ENCODE measurements around the gene EHD4.

Gene EHD4

DNA sequence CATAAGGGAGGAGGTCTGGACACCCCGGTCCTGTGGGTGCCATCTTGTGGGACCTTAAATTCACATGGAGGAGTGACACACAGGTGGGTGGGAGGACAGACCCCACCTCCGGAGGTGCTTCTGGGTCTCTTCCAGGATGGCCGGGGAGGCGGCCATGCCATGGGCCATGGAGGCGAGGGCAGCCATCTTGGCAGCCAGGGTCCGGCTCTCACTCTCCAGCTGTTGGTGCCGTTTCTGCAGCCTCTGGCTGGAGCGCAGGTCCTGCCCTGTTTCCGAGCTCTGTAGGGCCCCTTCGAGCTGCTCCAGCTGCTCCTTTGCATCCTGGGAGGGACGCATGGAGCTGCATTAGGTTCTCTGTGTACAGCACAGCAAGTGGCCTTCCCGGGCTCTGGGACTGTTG, 97.6 kb downstream of the EHD4 start:
- DNase-seq: no peak

DNA sequence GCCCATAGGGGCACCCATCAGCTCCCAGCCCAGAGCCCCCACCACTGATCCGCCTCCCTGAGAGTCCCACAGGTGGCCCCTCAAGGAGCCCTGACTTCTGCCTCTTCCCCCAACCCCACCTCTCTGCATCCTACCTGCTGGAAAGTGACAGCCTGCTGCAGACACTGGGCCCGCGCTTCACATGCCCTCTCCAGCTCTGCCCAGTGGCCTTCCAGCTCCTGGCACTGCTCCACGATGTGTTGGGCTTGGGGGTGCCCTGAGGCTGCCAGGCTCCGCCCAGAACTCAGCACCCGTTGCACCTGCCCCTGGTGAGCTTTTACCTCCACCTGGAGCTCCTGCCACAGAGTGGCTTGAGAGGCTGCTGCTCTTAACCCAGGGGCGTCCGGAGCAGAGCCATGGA, 98.6 kb downstream of the EHD4 start:
- DNase-seq: no peak

DNA sequence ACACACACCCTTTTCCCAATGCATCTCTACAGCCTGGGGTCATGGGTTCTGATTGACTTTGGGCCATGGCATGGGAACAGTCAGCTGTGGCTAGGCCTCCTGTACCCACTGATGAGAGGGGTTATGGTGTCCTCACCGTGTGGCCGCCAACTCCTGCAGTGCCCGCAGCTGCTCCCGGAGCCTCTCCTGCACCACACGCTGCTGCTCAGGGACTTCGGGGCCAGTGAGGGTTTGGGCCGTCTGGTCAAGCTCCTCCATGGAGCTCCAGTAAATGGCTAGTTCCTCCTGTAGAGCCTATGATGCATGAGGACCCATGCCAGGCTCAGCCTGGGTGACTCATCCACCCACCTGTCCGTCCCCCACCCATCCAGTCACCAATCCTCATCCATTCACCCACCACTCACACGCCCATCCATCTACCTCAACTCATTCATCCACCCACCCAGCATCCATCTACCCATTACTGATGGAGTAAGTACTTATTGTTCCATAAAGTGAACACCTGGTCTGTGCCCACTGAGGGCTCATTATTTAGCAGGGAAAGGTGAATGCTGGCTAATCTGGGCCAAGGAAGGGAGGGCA, 100.1 kb downstream of the EHD4 start:
- DNase-seq: no peak

DNA sequence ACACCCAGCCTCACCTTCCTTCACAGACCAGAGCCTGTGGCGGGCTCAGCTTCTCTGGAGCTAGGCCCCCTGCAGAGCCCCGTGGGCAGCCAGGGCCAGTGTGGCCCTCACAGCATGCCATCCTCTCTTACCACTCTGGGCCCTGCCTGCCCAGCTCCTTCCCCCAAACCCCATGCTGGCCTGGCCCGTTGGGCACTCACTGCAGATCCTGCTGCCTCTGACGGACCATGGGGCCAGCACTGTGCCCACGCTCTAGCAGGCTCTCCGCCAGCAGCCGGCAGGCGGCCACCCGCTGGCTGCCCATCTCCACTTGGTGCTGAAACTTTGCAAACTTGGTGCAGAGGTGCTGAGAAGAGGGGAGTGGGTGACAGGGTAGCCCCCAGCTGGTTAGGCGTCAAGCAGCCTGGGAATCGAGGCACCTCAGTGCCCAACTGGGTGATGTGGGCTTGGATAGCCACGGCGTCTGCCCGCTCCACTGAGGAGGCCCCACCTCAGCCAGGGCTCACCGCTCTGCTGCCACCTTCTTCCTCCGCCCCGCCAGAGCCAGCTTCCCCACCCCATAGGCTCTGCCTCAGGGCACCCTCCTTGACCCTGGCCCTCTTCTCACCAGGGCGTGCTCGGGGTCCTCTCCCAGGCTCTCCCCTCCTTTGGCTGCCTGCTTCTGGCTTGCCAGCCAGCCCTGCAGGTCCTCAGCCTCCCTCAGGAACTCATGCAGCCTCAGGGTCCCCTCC, 101.0 kb downstream of the EHD4 start:
- no peak for DNase-seq

DNA sequence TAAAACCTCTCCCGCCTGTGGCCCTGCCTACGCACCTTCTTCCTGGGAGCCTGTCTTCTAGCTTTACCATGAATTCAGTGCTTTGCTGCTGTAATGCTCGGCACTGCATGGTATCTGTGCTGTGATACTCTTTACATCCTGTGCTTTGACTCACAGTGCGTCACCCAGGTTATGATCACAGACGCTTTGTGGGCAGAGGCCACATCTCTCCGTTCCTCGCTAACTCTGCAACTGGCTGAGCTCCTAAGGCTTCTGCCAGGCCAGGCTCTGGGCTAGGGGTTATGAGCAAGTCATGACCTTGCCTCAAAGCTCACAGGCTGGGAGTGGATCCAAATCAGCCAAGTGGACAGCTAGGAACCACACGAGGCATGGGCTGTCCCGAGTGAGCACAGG, 101.7 kb downstream of the EHD4 start:
- DNase-seq: no peak

DNA sequence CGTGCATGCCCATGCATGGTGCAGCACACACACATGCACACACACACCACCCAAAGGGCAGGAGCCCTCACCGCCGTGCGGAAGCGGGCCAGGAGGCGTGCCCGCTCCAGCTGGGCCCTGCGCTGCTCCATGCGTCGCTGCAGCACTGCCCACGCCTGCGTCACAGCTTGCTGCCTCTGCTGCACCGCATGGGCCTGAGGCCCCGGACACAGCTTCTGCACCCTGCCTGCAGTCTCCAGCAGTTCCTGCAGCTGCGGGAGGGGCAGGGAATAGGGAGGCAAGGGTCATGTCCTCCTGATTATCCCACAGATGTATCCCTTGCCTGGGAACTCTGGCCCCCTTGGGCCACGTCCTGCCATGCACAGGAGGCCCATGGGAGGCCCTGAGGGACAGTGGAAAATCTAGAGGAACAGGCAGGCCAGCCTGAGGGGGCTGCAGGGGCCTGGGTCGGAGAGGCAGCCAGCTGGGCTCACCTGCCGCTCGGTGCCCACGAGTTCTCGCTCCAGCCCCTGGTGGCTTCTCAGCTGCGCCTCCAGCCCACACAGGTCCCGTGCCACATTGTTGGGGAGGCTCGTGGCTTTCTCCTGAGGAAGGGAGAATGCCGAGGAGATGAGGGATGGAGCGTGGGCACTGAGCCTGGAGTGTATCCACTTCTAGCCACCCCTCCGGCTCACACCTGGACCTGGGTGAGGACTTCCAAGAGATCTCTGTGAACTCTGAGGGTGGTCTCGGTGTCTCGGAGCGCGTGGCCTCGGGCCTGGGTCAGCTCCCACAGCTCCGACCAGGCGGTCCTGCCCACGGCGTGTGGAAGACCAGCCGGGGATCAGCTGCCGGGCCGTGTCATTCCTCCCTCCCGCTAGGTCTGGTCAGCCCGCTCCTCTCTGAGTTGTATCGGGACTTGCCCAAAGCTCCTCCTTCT, 102.3 kb downstream of the EHD4 start:
- DNase-seq: no peak

DNA sequence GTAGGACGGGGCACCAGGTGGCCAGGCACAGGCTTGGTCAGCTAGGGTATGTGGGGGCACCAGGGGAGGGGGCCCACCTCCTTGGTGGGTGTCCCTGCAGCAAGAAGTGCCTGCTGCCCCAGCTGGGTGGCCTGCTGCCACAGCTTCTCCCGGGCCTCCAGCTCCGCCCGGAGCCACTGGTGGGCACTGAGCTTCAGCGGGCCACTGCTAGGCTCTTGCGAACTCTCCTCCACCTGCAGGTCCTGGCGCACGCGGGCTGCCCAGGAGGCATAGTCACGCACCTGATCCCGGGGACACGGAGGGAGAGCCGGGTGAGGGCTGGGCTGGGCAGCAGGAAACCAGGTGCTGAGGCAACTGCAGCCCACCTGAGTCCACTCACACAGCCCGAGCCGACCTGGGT, 104.0 kb downstream of the EHD4 start:
- no peak for DNase-seq

DNA sequence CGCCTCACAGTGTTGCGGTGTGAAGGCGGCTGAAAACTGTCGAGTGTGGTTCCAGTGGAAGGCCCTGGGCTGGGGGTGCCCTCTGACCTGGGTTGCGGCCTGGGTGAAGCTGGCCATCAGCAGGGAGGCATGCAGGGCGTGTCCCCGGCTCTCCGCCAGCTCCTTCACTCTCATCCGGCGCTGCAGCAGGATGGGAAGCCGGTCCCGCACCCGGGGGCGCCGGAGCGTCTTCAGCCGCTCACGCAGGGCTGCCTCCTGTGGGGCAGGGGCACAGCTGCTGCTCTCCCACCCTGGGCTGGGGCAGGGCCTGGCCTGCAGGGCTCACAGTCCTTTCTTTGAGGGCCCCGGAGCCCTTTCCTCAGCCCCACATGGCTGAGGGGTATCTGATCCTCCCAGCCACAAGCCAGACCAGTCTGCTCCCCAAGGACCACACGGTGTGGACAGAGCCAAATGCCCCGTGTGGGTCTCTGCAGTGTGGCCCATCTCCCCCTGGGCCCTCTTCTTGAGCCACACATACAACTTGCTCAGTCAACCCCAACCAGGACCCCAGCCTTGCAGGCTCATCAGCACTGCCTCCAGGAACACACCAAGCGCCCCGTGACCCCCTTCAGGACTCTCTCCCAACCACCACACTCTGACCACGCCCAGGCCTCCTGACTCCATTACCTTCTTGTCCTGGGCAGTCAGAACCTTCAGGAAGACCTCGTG, 105.3 kb downstream of the EHD4 start:
- no peak for DNase-seq

DNA sequence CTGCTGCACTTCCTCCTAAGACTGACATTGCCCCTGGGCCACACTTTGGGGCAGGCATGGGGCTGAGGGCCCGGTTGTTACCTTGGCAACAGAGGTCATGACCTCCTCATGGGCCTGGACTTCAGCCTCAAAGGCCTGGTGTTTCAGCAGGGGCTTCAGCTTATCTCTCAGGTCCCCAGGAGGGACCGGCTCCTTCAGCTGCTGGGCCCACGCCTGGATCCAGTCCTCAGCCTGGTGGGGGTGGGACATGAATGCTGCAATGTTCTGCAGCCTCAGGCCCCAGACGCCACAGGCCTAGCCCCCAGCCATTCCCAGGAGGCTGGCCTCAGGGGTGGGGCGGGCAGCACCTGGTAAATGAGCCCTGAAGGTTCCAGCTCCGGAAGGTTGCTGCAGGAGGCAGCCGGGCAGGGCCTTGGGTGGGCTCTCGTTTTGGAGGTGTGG, 106.1 kb downstream of the EHD4 start:
- no peak for DNase-seq

DNA sequence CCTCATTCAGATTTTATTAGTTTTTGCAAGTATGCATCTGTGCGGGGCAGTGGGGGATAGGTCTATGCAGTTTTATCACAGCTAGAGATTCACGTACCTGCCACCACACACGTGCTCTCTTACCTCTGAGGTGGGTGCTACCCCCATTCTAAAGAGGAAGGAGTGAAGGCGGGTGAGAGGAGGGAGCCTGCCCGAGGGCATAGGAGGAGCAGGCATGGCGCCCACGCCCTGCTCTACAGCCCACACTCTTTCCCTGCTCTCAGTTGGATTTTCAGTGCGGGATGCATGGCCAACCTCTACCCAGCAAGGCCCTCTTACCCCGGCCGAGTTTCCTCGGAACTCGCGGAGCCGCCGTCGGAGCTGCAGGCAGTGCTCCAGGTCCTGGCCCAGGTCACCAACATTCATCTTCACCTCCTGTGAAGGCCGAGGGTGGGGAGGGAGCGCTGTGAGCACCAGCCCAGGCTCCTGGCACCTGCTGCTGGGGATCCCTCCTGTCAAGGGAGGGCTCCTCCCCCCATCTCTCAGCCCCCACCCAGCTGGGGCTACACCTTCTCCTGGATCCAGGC, 106.8 kb downstream of the EHD4 start:
- DNase-seq: no peak

DNA sequence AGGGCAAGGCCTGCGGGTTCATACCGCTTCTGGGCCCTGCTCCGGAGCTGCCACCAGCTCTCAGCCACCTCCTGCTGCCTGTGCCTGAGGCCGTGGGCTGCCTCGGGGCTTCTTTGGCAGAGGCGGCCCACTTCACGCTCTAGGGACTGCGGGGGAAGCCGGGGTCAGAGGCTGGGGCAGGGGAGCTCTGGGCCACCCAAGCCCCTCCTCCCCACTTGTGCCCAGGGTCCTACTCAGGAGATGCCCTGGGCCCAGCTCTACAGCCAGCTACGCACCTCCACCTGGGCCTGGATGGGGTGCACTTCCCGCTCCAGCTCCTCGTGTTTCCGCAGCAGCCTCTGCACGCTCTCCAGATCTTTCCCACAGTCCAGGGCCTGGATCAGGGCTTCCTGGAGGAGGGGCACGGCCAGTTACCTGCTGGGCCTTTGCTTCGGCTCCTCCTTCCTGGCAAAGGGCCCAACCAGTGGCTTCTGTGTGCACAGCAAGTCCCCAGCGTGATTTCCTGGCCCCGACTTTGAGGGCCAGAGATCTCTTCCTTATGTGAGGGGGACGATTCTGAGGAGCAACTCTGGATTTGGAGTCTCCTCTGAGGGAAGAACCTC, 109.7 kb downstream of the EHD4 start:
- no peak for DNase-seq

DNA sequence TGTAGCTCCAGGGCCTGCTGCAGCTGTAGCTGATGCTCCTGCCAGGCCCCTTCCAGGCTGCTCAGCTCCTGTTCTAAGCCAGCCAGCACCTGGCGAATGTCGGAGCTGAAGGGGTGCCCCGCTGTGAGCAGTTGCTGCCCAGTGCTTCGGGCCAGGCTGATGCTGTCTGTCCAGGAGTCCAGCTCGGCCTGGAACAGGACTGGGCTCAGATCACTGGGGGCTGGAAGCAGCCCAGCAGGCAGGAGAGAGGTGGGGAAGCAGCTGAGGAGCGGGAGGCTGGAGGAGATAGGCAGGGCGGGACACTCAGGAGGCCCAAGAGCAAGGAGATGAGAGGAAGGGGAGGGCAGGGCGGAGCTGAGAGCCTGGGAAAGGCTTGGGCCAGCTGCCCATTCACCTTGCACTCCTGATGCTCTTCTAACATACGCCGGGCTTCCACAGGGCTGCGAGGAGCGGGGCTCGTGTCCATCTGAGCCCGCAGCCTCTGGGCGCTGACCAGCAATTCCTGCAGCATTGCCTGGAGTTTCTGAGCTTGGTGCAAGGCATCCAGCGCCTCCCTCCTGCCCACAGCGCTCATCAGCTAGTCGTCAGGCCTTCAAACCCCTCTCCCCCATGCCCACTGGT, 110.5 kb downstream of the EHD4 start:
- no peak for DNase-seq

DNA sequence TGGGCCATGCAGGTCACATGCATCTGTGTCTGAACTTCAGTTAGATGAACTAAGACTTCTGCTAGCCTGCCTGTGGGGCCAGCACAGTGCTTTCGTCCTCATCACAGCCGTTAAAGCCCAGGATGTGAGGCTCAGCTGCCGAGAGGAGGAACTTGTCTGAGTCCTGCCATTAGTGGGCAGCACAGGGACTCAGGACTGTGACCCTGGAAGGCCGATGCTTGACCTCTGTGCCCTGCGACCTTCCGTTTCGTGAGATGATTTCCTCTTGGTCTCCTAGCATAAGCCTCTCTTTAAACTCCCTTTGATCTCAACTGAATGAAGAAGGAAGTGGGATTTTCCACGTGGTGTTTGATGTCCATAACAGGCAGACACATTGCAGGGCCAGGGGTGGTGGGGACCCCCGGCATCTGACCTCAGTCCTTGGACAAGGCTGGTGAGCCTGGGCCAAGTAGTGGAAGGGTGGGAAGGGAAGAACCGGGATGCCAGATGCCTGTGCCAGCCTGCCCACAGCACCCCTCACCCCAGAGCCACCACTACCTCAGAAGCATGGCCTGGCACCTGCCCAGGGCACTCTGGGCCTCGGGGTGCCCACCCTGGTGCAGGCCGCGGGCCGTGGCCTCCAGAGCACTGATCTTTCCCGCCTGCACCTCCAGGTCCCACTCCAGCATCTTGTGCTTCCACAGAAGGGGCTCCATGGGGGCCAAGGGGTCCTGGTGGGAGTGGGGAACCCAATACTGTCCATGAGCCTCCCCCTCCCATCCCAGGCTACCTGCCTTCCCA, 112.1 kb downstream of the EHD4 start:
- DNase-seq: no peak

DNA sequence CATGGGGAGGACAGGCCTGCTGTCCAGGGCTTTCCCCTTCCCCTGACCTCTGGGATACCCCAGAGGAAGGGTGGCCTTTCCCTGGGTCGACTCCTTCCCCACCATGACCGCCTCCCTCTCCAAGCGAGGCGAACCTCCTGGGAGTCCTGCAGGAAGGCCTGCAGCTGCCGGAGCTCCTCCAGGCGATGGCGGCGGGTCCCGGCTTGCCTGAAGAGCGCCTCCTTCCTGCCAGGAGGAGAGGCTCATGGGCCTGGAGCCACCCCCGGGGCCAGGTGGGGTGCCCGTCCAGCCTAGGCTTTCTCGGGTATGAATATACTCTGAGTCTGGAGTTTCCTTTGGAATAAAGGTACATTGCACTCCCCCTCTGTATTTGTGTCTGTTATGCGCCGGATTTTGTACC, 113.6 kb downstream of the EHD4 start:
- DNase-seq: no peak

DNA sequence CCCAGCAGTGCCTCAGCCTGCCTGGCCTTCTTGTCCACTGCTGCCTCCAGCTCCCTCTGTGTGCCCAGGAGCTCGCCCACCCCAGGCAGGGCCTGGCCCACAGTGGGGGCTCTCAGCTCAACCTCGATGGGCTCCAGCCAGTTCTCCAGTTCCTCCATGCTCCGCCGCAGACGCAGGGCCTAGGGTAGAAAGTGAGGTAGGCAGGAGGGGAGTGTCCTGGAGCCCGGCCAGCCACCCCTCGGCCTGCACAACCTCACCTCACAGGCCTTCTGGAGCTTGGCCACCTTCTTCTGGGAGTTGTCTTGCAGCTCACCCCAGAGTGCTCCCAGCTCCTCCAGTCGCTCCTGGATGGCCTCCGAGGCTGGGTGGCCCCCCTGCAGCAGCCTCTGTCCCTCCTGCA, 115.0 kb downstream of the EHD4 start:
- DNase-seq: no peak

DNA sequence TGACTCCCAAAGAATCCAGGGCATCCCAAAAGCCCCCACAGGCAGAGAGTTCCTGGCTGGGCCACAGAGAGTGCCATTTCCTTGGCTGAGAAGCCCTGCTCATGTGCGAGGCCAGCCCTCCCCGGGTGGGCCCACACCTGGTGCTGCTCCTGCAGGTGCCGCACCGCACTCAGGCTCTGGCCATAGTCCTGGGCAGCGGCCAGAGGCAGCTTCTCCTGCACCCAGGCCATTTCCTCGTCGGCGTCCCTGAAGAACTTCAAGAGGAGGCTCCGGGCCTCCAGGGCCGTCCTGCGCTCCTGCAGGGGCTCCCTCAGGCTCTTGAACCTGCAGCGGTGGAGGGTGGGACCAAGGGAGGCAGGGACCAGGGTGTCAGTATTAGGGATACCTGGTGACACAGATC, 115.6 kb downstream of the EHD4 start:
- DNase-seq: no peak

DNA sequence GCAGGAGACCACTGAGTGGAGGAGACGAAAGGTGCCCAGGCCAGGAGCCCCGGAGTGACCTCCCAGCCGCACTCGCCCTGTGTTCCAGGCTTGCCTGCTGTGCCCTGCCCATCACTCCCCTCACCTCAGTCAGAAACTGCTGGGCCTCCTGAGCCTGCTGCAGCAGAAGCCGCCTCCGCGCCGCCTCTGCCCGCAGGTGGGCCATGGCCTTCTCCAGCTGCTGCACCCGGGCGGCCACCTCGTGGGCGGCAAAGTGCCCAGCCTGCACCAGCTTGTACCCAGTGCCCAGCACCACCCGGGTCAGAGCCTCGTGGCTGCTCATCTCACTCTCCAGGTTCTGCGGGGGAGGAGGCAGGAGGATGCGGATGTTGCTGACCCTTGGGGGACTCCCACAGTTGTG, 116.1 kb downstream of the EHD4 start:
- DNase-seq: no peak

DNA sequence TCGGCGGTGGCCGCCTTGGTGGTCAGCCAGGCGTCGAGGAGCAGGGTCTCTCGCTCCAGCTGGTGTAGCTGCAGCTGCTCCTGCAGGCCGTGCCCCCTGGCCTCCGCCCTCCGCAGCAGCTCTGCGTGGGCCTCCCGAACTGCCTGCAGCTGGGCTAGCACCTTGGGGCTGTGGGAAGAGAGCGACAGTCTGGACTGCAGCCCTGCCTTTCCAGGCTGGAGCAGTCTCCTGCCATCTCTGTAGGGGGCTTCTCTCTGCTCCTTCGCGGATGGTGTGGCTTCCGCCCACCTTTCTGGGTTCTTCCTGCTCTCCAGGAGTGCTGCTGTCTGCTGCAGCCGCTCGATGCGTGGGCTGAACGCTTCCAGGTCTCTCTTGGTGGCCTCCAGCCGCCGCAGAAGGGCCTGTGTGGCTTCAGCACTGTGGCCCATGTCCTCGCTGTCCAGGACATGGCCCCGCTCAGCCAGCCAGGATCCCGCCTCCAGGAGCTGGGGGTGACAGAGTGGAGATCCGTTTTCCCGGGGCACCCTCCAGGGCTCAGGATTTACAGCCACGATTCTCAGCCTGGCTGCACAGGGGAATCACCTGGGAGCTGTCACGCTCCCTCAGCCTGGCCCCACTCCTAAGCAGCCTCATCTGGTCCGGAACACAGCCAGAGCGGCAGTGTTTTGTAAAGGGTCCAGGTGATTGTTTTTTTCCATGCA, 116.9 kb downstream of the EHD4 start:
- DNase-seq: no peak

DNA sequence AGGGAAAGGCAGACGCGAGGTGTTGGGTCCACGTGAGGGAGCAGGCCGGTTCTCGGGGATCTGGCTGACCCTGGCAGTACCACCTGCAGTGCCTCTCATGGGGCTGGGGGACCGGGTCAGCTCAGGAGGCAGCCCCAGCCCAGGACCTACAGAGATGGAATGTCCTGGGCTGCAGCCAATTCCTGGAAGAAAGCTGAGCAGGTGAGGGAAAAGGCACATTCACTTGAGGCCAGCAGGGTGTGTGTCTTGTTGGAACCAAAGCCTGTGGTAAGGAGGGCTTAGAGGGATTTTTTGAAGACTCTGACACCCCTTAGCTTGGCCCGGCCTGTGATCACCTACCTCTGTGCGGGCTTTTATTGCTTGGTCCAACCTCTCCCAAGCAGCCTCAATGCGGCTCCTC, 117.9 kb downstream of the EHD4 start:
- no peak for DNase-seq

DNA sequence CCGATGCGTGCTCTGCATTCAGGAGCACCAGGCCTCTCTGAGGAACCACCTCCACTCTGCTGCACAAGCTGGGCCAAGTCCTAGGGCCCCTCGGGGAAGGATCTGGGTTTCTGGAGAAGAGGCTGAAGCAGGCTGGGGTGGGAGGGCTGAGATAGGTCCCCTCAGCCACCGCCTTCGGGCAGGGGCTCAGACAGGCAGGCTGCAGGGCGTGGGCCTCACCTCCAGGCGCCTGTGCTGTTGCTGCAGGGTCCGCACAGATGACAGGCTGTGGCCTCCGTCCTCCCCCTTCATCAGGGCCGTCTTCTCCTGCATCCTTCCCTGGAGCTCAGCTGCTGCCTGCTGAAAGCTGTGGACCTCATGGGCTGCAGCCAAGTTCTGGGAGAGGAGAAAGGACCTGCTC, 118.5 kb downstream of the EHD4 start:
- DNase-seq: no peak

Measured in SW 1271 (cell line).